ENCODE results near the gene LAYN. TPM values are rescaled to one million over a fixed set of nuclear protein-coding genes. Genes with fewer than 3 reads are reported as not detected.

The LAYN gene
- total RNA-seq, 2 donors from 2014 or later, result 5.9 to 8.3 TPM

GRCh38 chr11:111569476-111569875 is 29.0 kb downstream of the LAYN start:
- Histone ChIP-seq H3K4me1 (peaks cover 10% of the 10 kb centered on the region), H3K27me3 (no peaks in the 10 kb centered on the region), H3K27ac (no peak overlapping the region), H3K36me3 (replicated peaks in 1 of 2; ENCODE audit: insufficient read depth in 1 of 2, low read depth in 2 of 2) (no peaks in the 10 kb centered on the region), H3K4me3 (no peak overlapping the region), H3K9me3 (no peaks in the 10 kb centered on the region)
- WGBS, 2 donors, result 61 to 65% methylated on average over 4 of the region's 4 CpGs
- intact Hi-C loops (cut with DNase I), result no loop called here
- ATAC-seq (no peak), DNase-seq (no peak)
- TF ChIP-seq POLR2A (IDR thresholded peaks at IDR 0.05), result no peak
- no peak for TF ChIP-seq CTCF (IDR thresholded peaks at IDR 0.05)

- Histone ChIP-seq H3K4me3 (no peak overlapping the region), H3K9me3 (no peaks in the 10 kb centered on the region), H3K27ac (no peak overlapping the region), H3K4me1 (peaks cover 17% of the 10 kb centered on the region), H3K27me3 (no peaks in the 10 kb centered on the region), H3K36me3 (replicated peaks in 1 of 2; ENCODE audit: insufficient read depth in 1 of 2, low read depth in 2 of 2) (no peaks in the 10 kb centered on the region)
- intact Hi-C loops (cut with DNase I), result no loop called here
- no peak for DNase-seq
- 67 to 70% methylated on average over 6 of the region's 6 CpGs for WGBS, 2 donors
- TF ChIP-seq POLR2A (IDR thresholded peaks at IDR 0.05) (no peak), CTCF (IDR thresholded peaks at IDR 0.05) (no peak)
- no peak for ATAC-seq
Measured at GRCh38 chr11:111570796-111571195, 30.3 kb downstream of the LAYN start.

GRCh38 chr11:111571829-111572501 is 31.4 kb downstream of the LAYN start:
- no peak overlapping the region for H3K4me3 ChIP-seq
- TF ChIP-seq POLR2A (IDR thresholded peaks at IDR 0.05) (no peak), CTCF (IDR thresholded peaks at IDR 0.05) (no peak)
- H3K4me1 ChIP-seq, result peaks cover 17% of the 10 kb centered on the region
- no peak overlapping the region for H3K27ac ChIP-seq
- no peaks in the 10 kb centered on the region for H3K27me3 ChIP-seq
- intact Hi-C loops (cut with DNase I), result no loop called here
- H3K36me3 ChIP-seq (replicated peaks in 1 of 2; ENCODE audit: insufficient read depth in 1 of 2, low read depth in 2 of 2), result no peaks in the 10 kb centered on the region
- no peaks in the 10 kb centered on the region for H3K9me3 ChIP-seq
- WGBS, 2 donors, result 44 to 47% methylated on average over 6 of the region's 6 CpGs
- no peak for ATAC-seq
- DNase-seq, result no peak

GRCh38 chr11:111572581-111572980 is 32.1 kb downstream of the LAYN start:
- Histone ChIP-seq H3K4me3 (no peak overlapping the region), H3K9me3 (no peaks in the 10 kb centered on the region), H3K27ac (no peak overlapping the region), H3K4me1 (peaks cover 17% of the 10 kb centered on the region), H3K27me3 (no peaks in the 10 kb centered on the region), H3K36me3 (replicated peaks in 1 of 2; ENCODE audit: insufficient read depth in 1 of 2, low read depth in 2 of 2) (no peaks in the 10 kb centered on the region)
- ATAC-seq (no peak), DNase-seq (no peak)
- 95% methylated on average over 3 of the region's 3 CpGs for WGBS, 2 donors
- intact Hi-C loops (cut with DNase I), result no loop called here
- TF ChIP-seq CTCF (IDR thresholded peaks at IDR 0.05) (no peak), POLR2A (IDR thresholded peaks at IDR 0.05) (no peak)

GRCh38 chr11:111573821-111574249 is 33.3 kb downstream of the LAYN start:
- intact Hi-C loops (cut with DNase I), result no loop called here
- no peaks in the 10 kb centered on the region for H3K9me3 ChIP-seq
- 33% methylated on average over 4 of the region's 4 CpGs for WGBS, 2 donors
- no peaks in the 10 kb centered on the region for H3K36me3 ChIP-seq (replicated peaks in 1 of 2; ENCODE audit: insufficient read depth in 1 of 2, low read depth in 2 of 2)
- TF ChIP-seq CTCF (IDR thresholded peaks at IDR 0.05) (no peak), POLR2A (IDR thresholded peaks at IDR 0.05) (no peak)
- H3K4me1 ChIP-seq, result peaks cover 17% of the 10 kb centered on the region
- no peak overlapping the region for H3K4me3 ChIP-seq
- no peak for DNase-seq
- H3K27me3 ChIP-seq, result no peaks in the 10 kb centered on the region
- H3K27ac ChIP-seq, result peak overlapping the region in 1 of 4 donors; percentile 16
- peak; percentile 70 for ATAC-seq

Data from body of pancreas (tissue), 4 donors.